HG03521 (cell line): Measurements from ENCODE around the gene FXYD1.
"Not testable (repeated sequence)": the region's sequence is repeated elsewhere in the genome, so short reads cannot be mapped to it uniquely, and the experiment has no call there.

Experiments
- ATAC-seq: cut with Tn5 transposase; IDR thresholded peaks from one replicate; pipeline ENCODE4 v1.9.1; 2021; ENCODE audit warnings: mild to moderate bottlenecking, moderate library complexity; ENCODE audit not compliant: unreplicated experiment

The FXYD1 gene

DNA sequence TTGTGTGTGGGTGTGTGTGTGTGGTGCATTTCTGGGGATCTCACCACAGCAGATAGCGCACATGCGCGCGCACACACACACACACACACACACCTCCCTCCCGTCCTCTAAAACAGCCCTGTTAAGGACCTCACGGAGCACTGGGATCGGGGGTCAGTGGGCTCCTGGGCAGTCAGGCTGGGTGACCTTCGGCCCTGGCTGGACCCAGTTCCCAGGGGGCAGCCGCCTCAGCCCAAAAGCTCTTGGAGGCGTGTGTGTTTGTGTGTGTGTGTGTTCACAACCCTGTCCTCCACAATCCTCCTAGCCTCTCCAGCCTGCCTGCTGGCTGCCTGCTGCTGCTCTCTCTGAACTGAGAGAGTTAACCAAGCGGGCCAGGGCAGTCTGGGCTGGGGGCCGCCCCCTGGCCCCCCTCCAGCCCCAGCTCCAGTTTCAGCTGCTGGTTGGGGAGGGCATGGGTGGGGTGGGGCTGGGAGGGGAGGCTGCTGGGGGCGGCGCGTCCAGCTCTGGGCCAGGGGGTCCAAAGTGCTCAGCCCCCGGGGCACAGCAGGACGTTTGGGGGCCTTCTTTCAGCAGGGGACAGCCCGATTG is at the start of gene FXYD1:
Gene FXYD1, plus strand, starts transcription at position 520 of the 588 bp plus-strand sequence. CDS start 1,256 bp downstream, outside the sequence.
- no peak for ATAC-seq

DNA sequence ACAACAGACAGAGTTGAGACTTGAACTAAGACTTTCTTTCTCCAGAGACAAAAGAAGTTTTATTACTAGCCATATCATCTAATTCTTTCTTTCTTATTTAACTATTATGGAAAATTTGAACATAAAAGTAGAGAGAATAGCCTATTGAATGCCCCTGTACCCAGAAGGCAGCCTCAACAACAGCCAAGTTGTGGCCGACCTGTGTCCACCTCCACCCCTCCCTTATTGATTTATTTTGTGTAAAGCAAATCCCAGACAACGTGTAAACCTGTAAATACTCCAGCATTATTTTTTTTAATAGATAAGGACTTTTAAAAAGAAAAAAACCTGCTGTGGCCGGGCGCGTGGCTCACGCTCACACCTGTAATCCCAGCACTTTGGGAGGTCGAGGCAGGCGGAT is 49.1 kb upstream of the FXYD1 start:
- no peak for ATAC-seq

GRCh38 chr19:35090160-35090505 is 48.5 kb upstream of the FXYD1 start:
- no peak for ATAC-seq

- ATAC-seq = no peak
These were observed 48.0 kb upstream of the FXYD1 start for GRCh38 chr19:35090506-35091214.

DNA sequence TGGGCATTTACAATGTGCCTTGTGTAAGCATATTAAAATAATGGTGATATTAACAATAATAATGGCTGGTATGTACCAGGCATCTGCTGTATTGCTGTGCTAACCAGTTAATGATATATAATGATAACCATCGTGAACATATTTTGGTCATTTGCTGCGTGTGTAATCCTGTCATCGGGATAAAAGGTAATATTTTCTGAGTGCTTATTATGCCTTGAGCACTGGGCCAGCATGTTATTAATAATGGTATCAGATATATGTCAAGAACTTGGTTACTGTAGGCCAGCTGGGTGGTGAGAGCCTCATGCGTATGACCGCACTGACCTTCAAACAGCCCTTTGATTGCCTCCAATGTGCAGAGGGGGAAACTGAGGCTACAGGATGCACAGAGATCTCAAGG is 45.2 kb upstream of the FXYD1 start:
- no peak for ATAC-seq

DNA sequence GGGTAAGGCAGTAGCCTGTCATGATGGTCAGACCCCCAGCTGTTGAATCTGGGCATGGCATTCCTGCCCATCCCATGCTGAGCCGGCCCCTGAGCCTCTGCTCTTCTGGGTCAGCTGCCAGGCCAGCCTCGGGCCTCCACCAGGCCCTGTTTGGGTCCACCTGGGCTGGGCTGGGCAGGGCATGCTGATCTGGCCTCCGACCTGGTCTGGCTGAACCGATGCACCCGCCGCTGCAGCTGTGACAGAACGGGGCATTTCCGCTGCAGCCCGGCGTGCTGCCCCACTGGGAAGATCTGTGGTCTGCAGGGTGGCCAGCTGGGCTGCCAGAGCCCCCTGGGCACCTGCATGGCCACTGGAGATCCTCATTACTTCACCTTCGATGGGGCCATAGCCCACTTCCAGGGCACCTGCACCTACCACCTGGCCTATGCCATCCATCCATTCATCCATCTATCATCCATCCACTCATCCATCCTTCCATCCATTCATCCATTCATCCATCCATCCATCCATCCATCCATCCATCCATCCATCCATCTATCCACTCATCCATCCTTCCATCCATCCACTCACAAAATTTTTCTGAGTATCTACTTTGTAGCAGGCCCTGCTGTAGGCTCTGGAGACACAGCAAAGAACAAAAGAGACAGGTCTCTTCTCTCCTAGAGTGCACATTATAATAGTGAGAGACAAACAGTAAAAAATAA is 44.5 kb upstream of the FXYD1 start:
- no peak for ATAC-seq

DNA sequence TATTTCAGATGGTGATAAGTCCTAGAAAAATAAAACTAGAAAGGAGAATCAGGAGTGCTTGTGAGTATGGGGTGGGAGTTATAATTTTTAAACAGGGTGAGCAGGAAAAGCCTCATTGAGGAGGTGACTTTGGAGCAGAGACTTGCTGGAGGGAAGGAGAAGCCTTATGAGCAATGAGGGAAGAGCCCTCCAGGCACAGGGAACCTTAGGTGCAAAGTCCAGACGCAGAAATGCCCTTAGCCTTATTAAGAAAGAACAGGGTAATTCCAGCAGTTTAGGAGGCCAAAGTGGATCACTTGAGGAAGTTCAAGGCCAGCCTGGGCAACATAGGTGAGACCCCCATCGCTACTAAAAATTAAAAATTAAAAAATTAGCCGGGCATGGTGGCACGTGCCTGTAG is 44.0 kb upstream of the FXYD1 start:
- ATAC-seq = no peak

GRCh38 chr19:35095667-35096368 is 42.8 kb upstream of the FXYD1 start:
- ATAC-seq = no peak

- no peak for ATAC-seq
These were observed 40.1 kb upstream of the FXYD1 start for GRCh38 chr19:35098413-35099049.

GRCh38 chr19:35099155-35099896 is 39.3 kb upstream of the FXYD1 start:
- ATAC-seq = no peak

- no peak for ATAC-seq
These were observed 38.7 kb upstream of the FXYD1 start for GRCh38 chr19:35099897-35100275.

- ATAC-seq = no peak
These were observed 37.8 kb upstream of the FXYD1 start for GRCh38 chr19:35100588-35101533.

GRCh38 chr19:35101949-35102348 is 36.7 kb upstream of the FXYD1 start:
- not testable (repeated sequence) for ATAC-seq

- ATAC-seq = not testable (repeated sequence)
These were observed 35.0 kb upstream of the FXYD1 start for GRCh38 chr19:35103614-35104013.

DNA sequence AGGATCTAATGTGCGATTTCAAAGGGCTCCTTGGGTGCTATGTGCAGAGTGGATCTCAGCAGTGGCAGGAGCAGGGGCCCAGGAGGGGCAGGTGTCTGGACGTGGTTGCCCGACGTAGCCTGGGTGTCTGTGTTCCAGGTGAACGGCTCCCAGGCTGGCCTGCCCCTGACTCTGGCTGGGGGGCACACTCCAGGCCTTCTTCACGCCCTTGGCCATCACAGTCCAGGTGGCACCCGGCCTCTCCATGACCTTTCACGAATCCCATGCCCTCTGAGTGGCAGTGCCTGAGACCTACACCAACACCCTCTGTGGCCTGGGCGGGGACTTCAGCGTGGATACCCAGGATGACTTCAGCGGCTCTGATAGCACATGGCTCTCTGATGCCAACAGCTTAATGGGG is 34.3 kb upstream of the FXYD1 start:
- ATAC-seq = no peak

- no peak for ATAC-seq
These were observed 33.6 kb upstream of the FXYD1 start for GRCh38 chr19:35105047-35105410.

DNA sequence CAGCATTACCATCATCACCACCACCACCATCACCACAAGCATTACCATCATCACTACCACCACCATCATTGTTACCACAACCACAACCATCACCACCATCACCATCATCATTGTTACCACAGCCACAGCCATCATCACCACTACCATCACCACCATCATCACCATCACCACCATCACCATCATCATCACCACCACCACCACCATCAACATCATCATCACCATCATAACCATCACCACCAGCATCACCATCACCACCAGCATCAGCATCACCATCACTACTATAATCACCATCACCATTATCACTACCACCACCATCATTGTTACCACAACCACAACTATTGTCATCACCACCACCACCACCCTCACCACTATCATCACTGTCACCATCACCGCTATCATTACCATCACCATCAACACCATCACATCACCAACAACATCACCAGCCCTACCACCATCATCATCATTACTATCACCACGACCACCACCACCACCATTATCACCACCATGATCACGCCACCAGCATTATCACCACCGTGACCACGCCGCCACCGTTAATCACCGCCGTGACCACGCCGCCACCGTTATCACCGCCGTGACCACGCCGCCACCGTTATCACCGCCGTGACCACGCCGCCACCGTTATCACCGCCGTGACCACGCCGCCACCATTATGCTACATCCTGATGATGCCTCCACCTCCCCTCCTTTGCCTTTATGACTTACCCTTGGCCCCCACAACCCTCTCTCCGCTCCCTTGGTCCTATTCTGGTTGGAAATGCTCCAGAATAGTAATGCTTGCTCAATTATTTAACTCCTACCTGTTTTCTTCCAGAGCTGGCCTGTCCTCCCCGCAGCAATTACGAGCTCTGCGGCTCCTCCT is 33.0 kb upstream of the FXYD1 start:
- ATAC-seq = no peak

GRCh38 chr19:35106291-35106583 is 32.4 kb upstream of the FXYD1 start:
- no peak for ATAC-seq
